Activated effector memory CD4-positive, alpha-beta T cell treated with Interleukin-2 at 50 U/mL for 16 hours (primary cell): ENCODE results near the gene MDH1B.

Experiments used
- DNase-seq: peaks from one replicate; pipeline ENCODE4 v3.0.0-alpha.2; 2020

The MDH1B gene

GRCh38 chr2:206693399-206694137 is 71.6 kb downstream of the MDH1B start:
- DNase-seq, result no peak

GRCh38 chr2:206692971-206693370 is 72.2 kb downstream of the MDH1B start:
- no peak for DNase-seq

- no peak for DNase-seq
These were observed 76.1 kb downstream of the MDH1B start for GRCh38 chr2:206688990-206689389.

GRCh38 chr2:206688453-206688852 is 76.7 kb downstream of the MDH1B start:
- DNase-seq, result no peak
